ENCODE measurements around the gene MAST2.
"Not testable (repeated sequence)": the region's sequence is repeated elsewhere in the genome, so short reads cannot be mapped to it uniquely, and the experiment has no call there.

MAST2 gene

DNA sequence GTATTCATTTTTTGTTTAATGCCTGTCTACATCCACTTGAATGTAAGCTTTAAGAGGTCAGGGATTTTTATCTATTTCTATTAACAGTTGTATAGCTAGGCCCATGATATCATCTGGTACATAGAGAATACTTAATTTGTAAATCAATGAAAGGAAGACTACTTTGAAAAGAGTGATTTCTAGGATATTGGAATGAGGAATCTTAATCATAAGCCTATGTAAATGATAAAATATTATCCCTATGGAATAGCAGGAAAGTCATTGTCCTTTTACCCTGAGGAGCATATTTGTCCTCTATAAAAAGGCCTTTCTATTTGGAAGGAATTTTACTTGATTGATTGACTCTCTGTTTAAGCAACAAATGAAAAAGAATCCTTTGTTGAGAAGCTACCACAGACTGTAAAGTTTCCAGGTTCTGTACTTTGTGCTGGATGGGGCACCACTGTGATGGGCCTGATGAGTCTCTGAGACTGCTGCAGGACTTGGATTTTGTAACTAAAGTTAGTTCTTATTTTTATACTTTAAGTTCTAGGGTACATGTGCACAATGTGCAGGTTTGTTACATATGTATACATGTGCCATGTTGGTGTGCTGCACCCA, 53.8 kb downstream of the MAST2 start:
- DNase-seq (ENCODE audit: low read depth in 1 of 2, low spot score in 1 of 2): no peak

GRCh38 chr1:45857755-45858492, 54.5 kb downstream of the MAST2 start:
- DNase-seq (ENCODE audit: low read depth in 1 of 2, low spot score in 1 of 2): not testable (repeated sequence)

GRCh38 chr1:45859221-45859620, 55.8 kb downstream of the MAST2 start:
- DNase-seq (ENCODE audit: low read depth in 1 of 2, low spot score in 1 of 2): no peak

DNA sequence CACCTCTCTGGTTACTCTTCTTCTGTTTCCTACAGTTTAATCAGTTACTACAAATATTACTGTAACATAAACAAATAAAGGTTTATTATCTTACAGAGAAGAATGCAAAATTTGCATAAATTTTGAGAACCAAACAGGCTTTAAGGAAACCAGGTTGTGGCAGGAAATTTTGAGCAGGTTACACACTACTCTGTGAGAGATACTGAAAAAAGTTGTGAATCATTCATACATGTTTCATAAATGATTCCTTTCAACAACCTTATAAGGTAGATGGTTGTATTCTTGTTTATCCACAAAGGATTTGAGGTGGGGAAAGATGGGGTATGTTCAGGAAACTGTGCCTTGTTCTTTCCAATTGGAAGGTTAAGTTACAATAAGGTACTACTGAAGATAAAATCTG, 58.6 kb downstream of the MAST2 start:
- DNase-seq (ENCODE audit: low read depth in 1 of 2, low spot score in 1 of 2): no peak

DNA sequence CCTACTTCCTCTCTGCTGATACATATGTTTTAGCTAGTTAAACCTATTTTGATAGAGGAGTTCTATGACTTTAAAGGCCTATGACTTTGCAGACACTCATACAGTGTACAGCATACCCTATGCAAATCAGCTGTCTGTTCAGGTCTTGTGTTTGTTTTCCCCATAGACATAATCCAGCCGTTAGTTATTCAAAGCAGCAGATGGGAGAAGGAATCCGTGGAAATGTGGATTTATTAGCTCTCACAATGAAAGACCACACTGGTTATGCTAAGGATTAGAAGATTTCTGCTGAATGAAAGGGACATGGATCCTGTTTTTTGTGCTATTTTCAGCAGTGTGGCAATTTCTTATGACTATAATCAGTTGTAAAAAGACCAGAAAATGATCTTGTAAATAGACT, 59.8 kb downstream of the MAST2 start:
- no peak for DNase-seq (ENCODE audit: low read depth in 1 of 2, low spot score in 1 of 2)

DNA sequence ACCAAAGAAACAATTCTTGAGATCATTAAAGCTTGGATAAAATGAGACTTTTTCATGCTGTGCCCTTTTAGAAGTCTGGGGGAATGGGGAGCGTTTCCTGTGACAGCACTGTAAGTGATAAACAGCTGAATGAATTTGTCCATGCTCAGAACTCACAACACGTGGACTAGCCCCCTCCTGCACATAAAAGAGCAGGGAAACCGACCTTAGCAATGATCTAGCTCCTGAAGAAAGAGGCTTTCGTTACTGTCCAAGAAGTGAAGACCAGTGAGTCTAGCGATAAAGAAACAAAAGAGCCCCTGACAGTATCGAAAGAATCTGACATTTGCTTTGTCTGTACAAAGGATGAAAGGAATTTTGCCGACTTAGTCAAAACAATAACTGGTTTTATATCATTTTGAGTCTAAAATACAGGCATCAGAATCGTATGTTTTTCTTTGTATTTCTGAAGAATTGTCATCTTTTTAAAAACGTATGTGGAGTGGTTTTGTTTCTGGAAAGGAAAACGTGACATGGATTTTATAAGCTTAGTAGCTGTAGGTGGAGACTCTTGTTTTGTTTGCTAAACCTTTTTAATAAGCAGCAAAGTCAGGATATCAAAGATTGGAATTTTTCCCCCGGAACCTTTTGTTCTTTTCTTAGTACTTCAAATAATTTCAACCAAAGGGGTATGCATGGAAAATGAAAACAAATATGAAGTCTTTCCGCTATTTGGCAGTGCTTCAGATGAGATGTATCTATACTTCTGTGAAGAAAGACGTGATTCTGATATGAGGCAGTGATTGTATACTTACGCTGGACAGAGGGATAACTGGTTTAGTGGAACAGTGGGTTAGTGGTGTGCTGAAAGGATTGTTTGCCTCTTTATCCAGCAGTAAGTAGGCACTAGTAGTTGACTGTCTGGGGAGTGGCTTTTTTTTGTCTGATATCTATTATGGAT, 61.0 kb downstream of the MAST2 start:
- no peak for DNase-seq (ENCODE audit: low read depth in 1 of 2, low spot score in 1 of 2)

GRCh38 chr1:45867697-45868348, 64.4 kb downstream of the MAST2 start:
- no peak for DNase-seq (ENCODE audit: low read depth in 1 of 2, low spot score in 1 of 2)

GRCh38 chr1:45868861-45869260, 65.4 kb downstream of the MAST2 start:
- DNase-seq (ENCODE audit: low read depth in 1 of 2, low spot score in 1 of 2): no peak

DNA sequence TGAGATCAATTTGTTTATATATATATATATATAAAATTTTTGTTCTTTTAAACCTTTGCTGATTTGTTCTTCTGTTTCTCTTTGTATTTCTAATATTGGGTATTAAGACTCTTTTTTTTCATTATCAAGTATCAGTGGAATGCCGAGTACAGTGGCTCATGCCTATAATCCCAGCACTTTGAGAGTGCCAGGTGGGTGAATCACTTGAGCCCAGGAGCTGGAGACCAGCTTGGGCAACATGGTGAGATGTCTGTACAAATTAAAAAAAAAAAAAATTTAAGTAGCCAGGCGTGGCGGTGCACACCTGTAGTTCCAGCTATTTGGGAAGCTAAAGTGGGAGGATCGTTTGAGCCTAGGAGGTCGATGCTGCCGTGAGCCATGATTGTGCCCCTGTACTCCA, 67.1 kb downstream of the MAST2 start:
- no peak for DNase-seq (ENCODE audit: low read depth in 1 of 2, low spot score in 1 of 2)

DNA sequence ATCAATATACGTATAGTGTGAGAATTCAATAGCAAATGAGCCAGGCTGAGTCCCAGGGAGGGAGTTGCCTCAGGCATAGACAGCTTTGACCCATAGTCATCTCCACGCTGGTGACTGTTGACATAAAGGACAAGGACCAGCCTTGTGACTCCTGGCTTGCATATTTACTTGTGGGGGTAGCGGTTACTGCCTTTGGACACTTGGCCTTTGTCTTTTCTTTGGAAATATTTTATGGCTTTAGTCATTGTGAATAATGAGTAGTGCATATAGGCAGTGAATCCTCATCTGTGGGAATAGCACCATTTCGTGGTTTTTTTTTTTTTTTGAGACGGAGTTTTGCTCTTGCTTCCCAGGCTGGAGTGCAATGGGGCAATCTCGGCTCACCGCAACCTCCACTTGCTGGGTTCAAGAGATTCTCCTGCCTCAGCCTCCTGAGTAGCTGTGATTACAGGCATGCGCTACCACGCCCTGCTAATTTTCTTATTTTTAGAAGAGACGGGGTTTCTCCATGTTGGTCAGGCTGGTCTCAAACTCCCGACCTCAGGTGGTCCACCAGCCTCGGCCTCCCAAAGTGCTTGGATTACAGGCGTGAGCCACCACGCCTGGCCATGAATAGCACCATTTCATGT, 68.9 kb downstream of the MAST2 start:
- not testable (repeated sequence) for DNase-seq (ENCODE audit: low read depth in 1 of 2, low spot score in 1 of 2)

GRCh38 chr1:45876000-45876617, 72.7 kb downstream of the MAST2 start:
- no peak for DNase-seq (ENCODE audit: low read depth in 1 of 2, low spot score in 1 of 2)

DNA sequence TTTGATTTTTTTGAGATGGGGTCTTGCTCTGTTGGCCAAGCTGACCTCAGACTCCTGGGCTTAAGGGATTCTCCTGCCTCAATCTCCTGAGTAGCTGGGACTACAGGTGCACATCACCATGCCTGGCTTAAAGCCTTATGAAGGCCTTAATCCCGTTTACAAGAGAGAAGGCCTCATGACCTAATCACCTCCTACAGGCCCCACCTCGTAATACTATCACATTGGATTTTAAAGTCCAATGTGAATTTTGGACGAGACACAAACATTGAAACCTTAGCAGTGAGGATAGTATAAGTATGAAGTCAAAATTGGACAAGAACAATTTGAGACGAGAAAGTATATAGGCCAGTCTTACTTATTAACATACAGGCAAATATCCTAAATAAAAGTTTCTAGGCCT, 73.9 kb downstream of the MAST2 start:
- DNase-seq (ENCODE audit: low read depth in 1 of 2, low spot score in 1 of 2): no peak

DNA sequence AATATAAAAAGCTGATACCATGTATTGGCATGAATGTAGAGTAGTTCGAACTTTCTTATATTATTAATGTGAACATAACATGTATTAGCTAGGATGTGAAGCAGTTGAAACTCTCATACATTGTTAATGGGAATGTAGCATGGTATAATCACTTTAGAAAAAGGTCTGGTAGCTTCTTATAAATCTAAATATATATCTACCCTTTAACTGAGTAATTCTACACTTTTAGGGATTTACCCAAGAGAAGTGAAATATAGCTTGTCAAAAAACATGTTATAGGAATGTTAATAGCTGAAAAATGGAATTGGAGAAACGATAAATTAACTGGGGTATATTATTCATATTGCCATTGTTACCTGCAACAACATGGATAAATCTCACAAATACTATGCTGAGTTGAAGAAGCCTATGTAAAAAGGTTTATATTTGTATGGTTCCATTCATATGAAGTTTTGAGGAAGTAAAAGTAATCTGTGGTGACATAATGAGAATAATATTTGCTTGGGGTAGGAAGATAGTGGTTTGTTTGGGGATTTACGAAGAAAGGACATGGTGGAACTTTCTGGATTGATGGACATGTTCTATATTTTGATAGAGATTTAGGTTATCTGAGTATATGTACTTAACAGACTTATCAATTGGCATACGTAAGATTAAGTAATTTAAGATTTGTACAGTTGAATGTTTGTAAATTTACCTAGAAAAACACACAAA, 76.6 kb downstream of the MAST2 start:
- DNase-seq (ENCODE audit: low read depth in 1 of 2, low spot score in 1 of 2): no peak

DNA sequence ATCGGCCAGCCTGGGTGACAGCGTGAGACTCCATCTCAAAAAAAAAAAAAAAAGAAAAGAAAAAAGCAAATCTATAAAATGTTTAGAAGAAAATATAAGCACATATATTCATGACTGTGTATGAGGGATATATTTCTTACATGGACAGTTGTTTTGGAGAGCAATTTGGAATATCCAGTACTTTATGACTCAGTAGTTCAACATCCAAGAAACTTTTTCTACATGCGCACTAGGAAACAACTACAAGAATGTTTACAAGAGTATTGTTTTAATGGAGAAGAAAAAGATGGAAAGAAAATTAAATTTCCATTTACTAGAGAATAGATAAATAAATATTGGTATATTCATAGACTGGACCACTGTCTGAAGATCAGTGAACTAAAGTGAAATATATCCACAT, 77.5 kb downstream of the MAST2 start:
- no peak for DNase-seq (ENCODE audit: low read depth in 1 of 2, low spot score in 1 of 2)

- no peak for DNase-seq (ENCODE audit: low read depth in 1 of 2, low spot score in 1 of 2)
These were observed 80.2 kb downstream of the MAST2 start for GRCh38 chr1:45883658-45884057.

GRCh38 chr1:45884700-45885099, 81.3 kb downstream of the MAST2 start:
- no peak for DNase-seq (ENCODE audit: low read depth in 1 of 2, low spot score in 1 of 2)

- DNase-seq (ENCODE audit: low read depth in 1 of 2, low spot score in 1 of 2): no peak
These were observed 82.8 kb downstream of the MAST2 start for GRCh38 chr1:45886229-45886628.

- no peak for DNase-seq (ENCODE audit: low read depth in 1 of 2, low spot score in 1 of 2)
These were observed 83.9 kb downstream of the MAST2 start for GRCh38 chr1:45887156-45887842.

- DNase-seq (ENCODE audit: low read depth in 1 of 2, low spot score in 1 of 2): no peak
These were observed 86.7 kb downstream of the MAST2 start for GRCh38 chr1:45890078-45890477.

Measured in activated T-helper 1 cell treated with anti-CD3 and anti-CD28 coated beads, Interleukin-2, amount 50 U/mL, for 16 hours (primary cell).